NCI-H2196 (cell line): Measurements from ENCODE around the gene DMKN.
A peak's percentile ranks its signal among the peaks of the same experiment; 100 is the strongest.
"Not testable (repeated sequence)": the region's sequence is repeated elsewhere in the genome, so short reads cannot be mapped to it uniquely, and the experiment has no call there.

Source experiments
- DNase-seq: peaks from one replicate; lab custom pipeline; 2025; ENCODE audit not compliant: unreplicated experiment; lab: John Stamatoyannopoulos, UW

DMKN gene

GRCh38 chr19:35468637-35469036 is 44.8 kb downstream of the DMKN start:
- DNase-seq: peak; percentile 48

GRCh38 chr19:35466259-35466658 is 47.2 kb downstream of the DMKN start:
- no peak for DNase-seq

GRCh38 chr19:35462956-35463355 is 50.5 kb downstream of the DMKN start:
- not testable (repeated sequence) for DNase-seq

DNA sequence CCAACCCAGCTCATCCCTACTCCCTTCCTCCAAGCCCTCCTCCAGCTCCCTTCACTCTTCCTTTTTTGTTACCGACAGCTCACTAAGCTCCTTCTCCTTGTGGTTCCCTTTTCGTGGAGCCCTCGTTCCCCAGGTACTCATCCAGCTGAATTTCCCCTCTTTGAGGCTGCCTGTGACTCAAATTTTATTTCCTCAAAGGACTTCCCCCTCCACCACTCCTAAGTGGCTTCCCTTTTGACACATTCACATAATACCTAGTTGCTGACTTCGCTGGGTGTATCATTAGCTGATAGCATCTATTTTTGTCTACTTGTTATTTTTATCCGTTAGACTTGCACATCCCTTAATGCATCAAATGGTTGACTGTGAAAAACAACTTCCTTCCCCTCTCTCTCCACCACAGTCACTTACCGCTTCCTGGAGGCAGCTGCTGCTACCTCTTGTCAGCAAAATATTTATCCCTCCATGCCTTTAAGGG is 50.9 kb downstream of the DMKN start:
- no peak for DNase-seq

DNA sequence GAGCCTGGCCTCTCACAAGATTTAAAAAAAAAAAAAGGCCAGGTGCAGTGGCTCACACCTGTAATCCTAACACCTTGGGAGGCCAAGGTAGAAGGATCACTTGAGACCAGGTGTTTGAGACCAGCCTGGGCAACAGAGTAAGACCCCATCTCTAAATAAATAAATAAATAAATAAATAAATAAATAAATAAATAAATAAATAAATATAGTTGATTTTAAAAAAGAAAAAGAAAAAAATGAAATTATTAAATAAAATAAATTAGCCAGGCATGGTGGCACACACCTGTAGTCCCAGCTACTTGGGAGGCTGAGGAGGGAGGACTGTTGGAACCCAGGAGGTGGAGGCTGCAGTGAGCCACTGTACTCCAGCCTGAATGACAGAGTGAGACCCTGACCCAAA is 51.7 kb downstream of the DMKN start:
- DNase-seq: not testable (repeated sequence)

GRCh38 chr19:35461060-35461459 is 52.4 kb downstream of the DMKN start:
- no peak for DNase-seq

DNA sequence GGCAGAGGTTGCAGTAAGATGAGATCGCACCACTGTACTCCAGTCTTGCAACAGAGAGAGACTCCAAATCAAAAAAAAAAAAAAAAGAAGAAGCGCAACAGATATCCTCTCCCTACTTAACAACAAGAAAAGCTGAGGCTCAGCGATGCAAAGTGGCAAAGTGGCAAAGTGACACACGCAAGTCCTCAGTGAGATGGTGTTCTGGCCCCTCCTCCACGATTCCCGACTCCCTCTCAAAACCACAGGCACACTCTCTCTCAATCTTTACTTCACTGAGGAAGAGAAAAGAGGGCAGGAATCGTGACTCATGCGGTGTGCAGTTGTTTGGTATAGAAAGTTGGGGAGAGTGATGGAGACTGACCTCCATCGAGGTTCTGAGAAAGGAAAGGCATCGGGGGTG is 52.8 kb downstream of the DMKN start:
- no peak for DNase-seq

DNA sequence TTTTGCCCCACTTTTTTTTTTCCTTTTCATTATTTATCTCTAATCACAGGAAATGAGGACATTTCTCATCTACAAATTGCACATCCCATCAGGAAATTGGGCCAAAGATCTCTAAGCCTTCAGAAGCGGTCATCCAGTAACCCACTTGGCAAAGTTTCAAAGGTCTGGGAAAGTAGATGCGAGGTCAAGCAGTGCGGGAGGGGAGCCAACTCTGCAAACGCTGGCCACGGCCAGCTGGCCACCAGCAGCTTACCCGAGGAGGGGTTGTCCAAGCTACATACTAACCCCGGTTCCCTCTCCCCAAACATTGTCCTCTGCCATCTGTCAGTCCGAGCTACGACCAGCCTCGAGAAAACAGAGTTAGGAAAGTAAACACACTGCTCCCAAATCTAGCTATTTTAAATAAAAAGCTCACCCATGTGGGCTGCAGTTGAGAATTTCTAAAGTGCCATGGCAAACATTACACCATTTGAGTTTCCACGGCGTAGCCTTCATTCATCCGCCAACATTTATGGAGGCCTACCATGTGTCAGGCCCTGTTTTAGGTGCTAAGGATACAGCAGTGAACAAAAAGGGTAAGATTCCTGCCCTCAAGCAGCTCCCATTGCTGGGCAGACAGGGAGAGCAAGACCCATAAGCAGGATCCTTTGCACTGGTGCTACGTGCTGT is 53.9 kb downstream of the DMKN start:
- no peak for DNase-seq

GRCh38 chr19:35458731-35459391 is 54.6 kb downstream of the DMKN start:
- no peak for DNase-seq

DNA sequence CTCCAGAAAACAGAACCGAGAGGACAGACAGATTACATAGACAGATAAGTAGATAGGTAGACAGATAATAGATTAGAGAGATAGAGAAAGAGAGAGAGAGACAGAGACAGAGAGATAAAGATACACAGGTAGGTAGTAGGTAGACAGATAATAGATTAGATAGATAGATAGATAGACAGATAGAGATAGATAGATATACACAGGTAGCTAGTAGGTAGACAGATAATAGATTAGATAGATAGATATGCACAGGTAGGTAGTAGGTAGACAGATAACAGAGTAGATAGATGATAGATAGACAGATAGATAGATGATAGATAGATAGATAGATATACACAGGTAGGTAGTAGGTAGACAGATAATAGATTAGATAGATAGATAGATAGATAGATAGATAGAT is 55.3 kb downstream of the DMKN start:
- DNase-seq: no peak

DNA sequence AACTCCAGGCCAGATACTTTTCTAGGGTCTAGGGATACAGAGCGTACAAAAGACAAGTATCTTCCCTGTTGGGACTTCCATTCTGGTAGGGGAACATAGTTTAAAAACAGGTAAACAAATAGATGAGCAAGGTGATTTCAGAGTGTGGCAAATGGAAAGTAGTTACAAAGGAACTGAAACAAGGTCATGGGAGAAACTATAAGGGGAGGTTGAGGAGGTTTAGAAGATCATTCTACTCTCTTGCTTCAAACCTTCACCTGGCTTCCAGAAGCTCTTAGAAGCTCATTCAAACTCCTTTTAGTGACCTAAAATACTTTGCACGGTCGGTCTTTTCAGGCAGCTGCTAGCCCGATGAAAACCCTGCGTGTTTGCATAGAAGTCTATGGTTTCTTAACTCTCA is 56.3 kb downstream of the DMKN start:
- DNase-seq: no peak

- no peak for DNase-seq
Measured at GRCh38 chr19:35455616-35456201, 57.7 kb downstream of the DMKN start.

- no peak for DNase-seq
Measured at GRCh38 chr19:35454663-35455062, 58.8 kb downstream of the DMKN start.

DNA sequence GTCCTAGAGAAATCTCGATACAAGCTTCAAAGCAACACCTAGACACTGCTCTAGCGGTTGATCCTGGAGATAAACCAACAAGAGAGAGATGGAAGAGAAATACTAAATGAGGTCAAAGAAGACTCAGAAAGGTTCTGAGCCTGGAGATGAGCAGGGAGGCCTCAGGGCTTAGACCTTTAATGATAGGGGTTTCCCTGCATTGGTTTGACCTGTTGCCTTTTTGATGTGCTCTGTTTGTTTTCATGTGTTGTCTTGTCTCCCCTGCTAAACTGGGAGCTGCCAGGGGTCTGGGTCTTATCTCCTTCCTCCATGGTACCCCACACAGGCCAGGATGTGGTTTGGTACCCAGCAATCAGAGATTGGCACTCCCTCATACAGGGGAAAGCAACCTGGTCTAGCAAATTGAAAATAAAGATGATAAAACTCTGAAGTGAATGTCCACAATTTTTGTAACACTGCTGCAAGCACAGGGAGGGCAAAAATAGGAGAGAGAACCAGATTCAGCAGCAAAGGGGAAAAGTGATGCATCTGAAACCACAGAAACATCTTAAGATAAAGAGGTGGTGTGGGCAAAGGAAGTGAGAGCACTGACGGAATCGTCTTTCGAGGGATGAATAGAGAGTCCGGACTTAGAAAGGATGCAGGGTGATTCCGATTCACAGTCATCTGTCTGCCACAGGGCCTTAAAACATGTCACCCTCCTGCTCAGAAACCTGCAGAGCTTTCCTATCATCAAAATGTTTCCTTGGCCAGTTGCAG is 61.9 kb downstream of the DMKN start:
- no peak for DNase-seq

DNA sequence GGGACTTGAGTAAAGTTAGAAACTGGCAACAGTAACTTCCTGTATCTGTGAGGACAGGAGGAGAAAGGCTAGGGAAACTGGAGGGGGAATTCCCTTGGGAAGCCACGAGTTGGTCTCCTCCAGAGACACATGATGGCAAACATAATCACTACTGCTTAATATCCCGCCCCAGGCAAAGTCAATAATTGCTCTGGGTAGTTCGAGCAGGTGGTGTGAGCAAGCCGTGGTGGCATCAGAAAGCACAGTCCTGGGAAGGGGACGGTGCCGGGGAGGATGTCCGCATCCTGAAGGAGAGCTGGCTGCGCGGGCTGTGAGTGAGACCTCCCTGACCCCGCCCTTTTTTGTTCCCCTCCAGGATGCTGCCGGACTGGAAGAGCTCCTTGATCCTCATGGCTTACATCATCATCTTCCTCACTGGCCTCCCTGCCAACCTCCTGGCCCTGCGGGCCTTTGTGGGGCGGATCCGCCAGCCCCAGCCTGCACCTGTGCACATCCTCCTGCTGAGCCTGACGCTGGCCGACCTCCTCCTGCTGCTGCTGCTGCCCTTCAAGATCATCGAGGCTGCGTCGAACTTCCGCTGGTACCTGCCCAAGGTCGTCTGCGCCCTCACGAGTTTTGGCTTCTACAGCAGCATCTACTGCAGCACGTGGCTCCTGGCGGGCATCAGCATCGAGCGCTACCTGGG is 63.9 kb downstream of the DMKN start:
- DNase-seq: peak; percentile 49

GRCh38 chr19:35447606-35448469 is 65.6 kb downstream of the DMKN start, which contains the start of gene FFAR2:
TSS of gene FFAR2 (plus strand) at chr19:35448257. CDS start at chr19:35449715, 1,458 bp downstream.
- DNase-seq: no peak
